Trophoblast cell (in vitro differentiated cells and primary cell): Measurements from ENCODE around the gene MAT2B.

Experiments used
- DNase-seq, 2 donors: peaks; one replicate each; pipeline ENCODE4 v3.0.0-alpha.2; 2016
- H2AFZ ChIP-seq: 2 replicates; pipeline ENCODE4 v1.6.1; 2013; ENCODE audit warnings: low read length, moderate library complexity, mild to moderate bottlenecking; ENCODE audit not compliant: insufficient read depth, poor library complexity
- H2AK5ac ChIP-seq: 2 replicates; pipeline ENCODE4 v1.6.1; 2013; ENCODE audit warnings: mild to moderate bottlenecking, low read length
- H2BK120ac ChIP-seq: 2 replicates; pipeline ENCODE4 v1.6.1; 2013; ENCODE audit warnings: low read length, mild to moderate bottlenecking, moderate library complexity; ENCODE audit not compliant: insufficient read depth, poor library complexity
- H2BK12ac ChIP-seq: 2 replicates; pipeline ENCODE4 v1.6.1; 2013; ENCODE audit warnings: mild to moderate bottlenecking, low read length, moderate library complexity
- H2BK5ac ChIP-seq: 2 replicates; pipeline ENCODE4 v1.6.1; 2013; ENCODE audit warnings: low read length, low read depth, moderate library complexity, mild to moderate bottlenecking; ENCODE audit not compliant: poor library complexity
- H3K14ac ChIP-seq: 2 replicates; pipeline ENCODE4 v1.6.1; 2013; ENCODE audit warnings: mild to moderate bottlenecking, low read length
- H3K18ac ChIP-seq: 2 replicates; pipeline ENCODE4 v1.6.1; 2013; ENCODE audit warnings: mild to moderate bottlenecking, low read length
- H3K23ac ChIP-seq: 2 replicates; pipeline ENCODE4 v1.6.1; 2013; ENCODE audit warnings: low read length
- H3K27ac ChIP-seq: 2 replicates; pipeline ENCODE4 v1.5.1; 2013; ENCODE audit warnings: low read depth, mild to moderate bottlenecking, inconsistent platforms, low read length, moderate library complexity
- H3K27me3 ChIP-seq: 2 replicates; pipeline ENCODE4 v1.6.1; 2013; ENCODE audit warnings: inconsistent platforms, mild to moderate bottlenecking, low read length, moderate library complexity; ENCODE audit not compliant: insufficient read depth
- H3K36me3 ChIP-seq, 2 experiments: 1 replicate in 1 of 2; 2 replicates in 1 of 2; pipeline ENCODE4 v1.6.1; 2013; ENCODE audit warnings: low read length in 2 of 2, mild to moderate bottlenecking in 2 of 2, moderate library complexity in 1 of 2; ENCODE audit not compliant: insufficient read depth in 2 of 2, control insufficient read depth in 1 of 2
- H3K4ac ChIP-seq: 2 replicates; pipeline ENCODE4 v1.6.1; 2013; ENCODE audit warnings: low read depth, mild to moderate bottlenecking, low read length, moderate library complexity
- H3K4me1 ChIP-seq, 2 experiments: 1 replicate in 1 of 2; 2 replicates in 1 of 2; pipeline ENCODE4 v1.6.1; 2013; ENCODE audit warnings: low read length in 2 of 2, mild to moderate bottlenecking in 2 of 2, moderate library complexity in 1 of 2; ENCODE audit not compliant: insufficient read depth in 2 of 2, control insufficient read depth in 1 of 2
- H3K4me2 ChIP-seq: 2 replicates; pipeline ENCODE4 v1.6.1; 2013; ENCODE audit warnings: inconsistent platforms, mild to moderate bottlenecking, low read length, moderate library complexity
- H3K4me3 ChIP-seq: 2 replicates; pipeline ENCODE4 v1.5.1; 2013; ENCODE audit warnings: mild to moderate bottlenecking, low read depth, low read length, inconsistent platforms
- H3K79me1 ChIP-seq: one replicate; pipeline ENCODE4 v1.6.1; 2013; ENCODE audit warnings: low read length
- H3K79me2 ChIP-seq: 2 replicates; pipeline ENCODE4 v1.6.1; 2013; ENCODE audit warnings: low read length, mild to moderate bottlenecking; ENCODE audit not compliant: control insufficient read depth, insufficient read depth, poor library complexity
- H3K9ac ChIP-seq: 2 replicates; pipeline ENCODE4 v1.6.1; 2013; ENCODE audit warnings: mild to moderate bottlenecking, low read length
- H3K9me3 ChIP-seq: 2 replicates; pipeline ENCODE4 v1.6.1; 2013; ENCODE audit warnings: low read depth, mild to moderate bottlenecking, control low read depth, inconsistent platforms, low read length; ENCODE audit not compliant: insufficient read depth
- H4K12ac ChIP-seq: 2 replicates; pipeline ENCODE4 v1.6.1; 2013; ENCODE audit warnings: low read depth, mild to moderate bottlenecking, low read length, moderate library complexity
- H4K8ac ChIP-seq: 2 replicates; pipeline ENCODE4 v1.6.1; 2013; ENCODE audit warnings: low read depth, mild to moderate bottlenecking, low read length, moderate library complexity
- H4K91ac ChIP-seq: one replicate; pipeline ENCODE4 v1.6.1; 2013; ENCODE audit warnings: low read depth, mild to moderate bottlenecking, low read length, moderate library complexity
- WGBS: extraction: QIAGEN DNeasy Blood & Tissue Kit; methylation state at CpG from one replicate; pipeline ENCODE4 v1.1.7; 2013; ENCODE audit warnings: missing lambda C conversion rate; ENCODE audit not compliant: insufficient read length, insufficient coverage; ENCODE audit errors: extremely low coverage; 5-methylcytosine and 5-hydroxymethylcytosine counted together

Gene MAT2B

DNA sequence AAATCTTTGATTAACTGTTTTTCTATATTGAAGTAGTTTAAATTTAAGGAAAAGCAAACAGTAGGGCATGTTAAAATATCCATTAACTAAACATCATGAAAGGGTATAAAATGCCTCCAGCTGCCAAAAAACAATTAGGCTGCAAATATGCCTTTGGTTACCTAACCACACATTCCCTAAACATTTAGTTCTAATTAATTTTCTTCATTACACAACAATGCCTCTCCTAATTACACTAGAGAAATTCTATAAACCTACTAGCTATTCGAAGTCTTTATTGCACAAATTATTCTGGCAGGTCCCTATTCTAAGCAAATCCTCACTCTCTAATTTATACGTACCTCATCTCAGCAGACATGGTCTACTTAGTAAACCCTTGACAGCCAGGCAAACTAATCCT is 37.4 kb downstream of the MAT2B start:
- Histone ChIP-seq H3K27me3 (no peaks in the 10 kb centered on the region), H2AFZ (no peak overlapping the region), H3K9me3 (no peaks in the 10 kb centered on the region), H3K9ac (no peak overlapping the region), H3K27ac (no peak overlapping the region), H2AK5ac (no peak overlapping the region), H3K14ac (no peak overlapping the region), H3K79me1 (no peaks in the 10 kb centered on the region), H3K4me1 (no peaks in the 10 kb centered on the region), H2BK120ac (no peak overlapping the region), H4K12ac (no peak overlapping the region), H3K4me2 (no peak overlapping the region), H4K8ac (no peak overlapping the region), H3K4me3 (no peak overlapping the region), H2BK5ac (no peak overlapping the region), H3K79me2 (no peaks in the 10 kb centered on the region), H3K23ac (no peak overlapping the region), H4K91ac (no peak overlapping the region), H2BK12ac (no peak overlapping the region), H3K4ac (no peak overlapping the region), H3K36me3 (no peaks in the 10 kb centered on the region), H3K18ac (no peak overlapping the region)
- DNase-seq = no peak
- no CpG with 5 or more reads among the region's 2 CpGs for WGBS

DNA sequence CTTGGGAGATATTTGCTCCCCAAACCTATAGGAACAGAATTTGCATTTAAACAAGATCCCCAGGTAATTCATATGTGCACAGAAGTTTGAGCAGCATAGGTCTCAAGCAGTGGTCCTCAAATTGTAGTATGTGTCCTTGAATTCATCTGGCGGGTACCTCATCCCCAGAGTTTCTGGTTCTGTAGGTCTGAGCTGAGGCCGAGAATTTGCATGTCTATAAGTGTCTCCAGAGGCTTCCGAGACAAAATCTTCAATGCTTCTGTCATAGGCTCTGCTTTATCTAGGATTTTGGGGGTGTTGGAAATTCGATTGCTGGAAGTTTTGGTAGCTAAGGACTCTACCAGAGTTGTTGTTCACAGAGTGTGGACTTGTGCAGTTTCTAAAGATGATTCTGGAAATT is 38.6 kb downstream of the MAT2B start:
- H3K4ac ChIP-seq = no peak overlapping the region
- no peak overlapping the region for H3K23ac ChIP-seq
- H3K79me2 ChIP-seq = no peaks in the 10 kb centered on the region
- no peak overlapping the region for H3K4me2 ChIP-seq
- H2AFZ ChIP-seq = no peak overlapping the region
- WGBS = no CpG with 5 or more reads among the region's 4 CpGs
- no peak overlapping the region for H2AK5ac ChIP-seq
- no peak overlapping the region for H4K91ac ChIP-seq
- no peak overlapping the region for H4K8ac ChIP-seq
- no peak overlapping the region for H3K27ac ChIP-seq
- no peak overlapping the region for H2BK5ac ChIP-seq
- no peak overlapping the region for H3K9ac ChIP-seq
- no peaks in the 10 kb centered on the region for H3K9me3 ChIP-seq
- no peaks in the 10 kb centered on the region for H3K4me1 ChIP-seq
- no peaks in the 10 kb centered on the region for H3K36me3 ChIP-seq
- H2BK12ac ChIP-seq = no peak overlapping the region
- H2BK120ac ChIP-seq = no peak overlapping the region
- H3K4me3 ChIP-seq = no peak overlapping the region
- H3K14ac ChIP-seq = no peak overlapping the region
- no peak overlapping the region for H4K12ac ChIP-seq
- no peaks in the 10 kb centered on the region for H3K27me3 ChIP-seq
- no peaks in the 10 kb centered on the region for H3K79me1 ChIP-seq
- DNase-seq = no peak
- no peak overlapping the region for H3K18ac ChIP-seq

GRCh38 chr5:163544836-163545235 is 39.4 kb downstream of the MAT2B start:
- Histone ChIP-seq H3K79me2 (no peaks in the 10 kb centered on the region), H3K4me2 (no peak overlapping the region), H3K14ac (no peak overlapping the region), H2BK120ac (no peak overlapping the region), H3K27me3 (no peaks in the 10 kb centered on the region), H3K36me3 (no peaks in the 10 kb centered on the region), H3K4me3 (no peak overlapping the region), H3K79me1 (no peaks in the 10 kb centered on the region), H3K27ac (no peak overlapping the region), H4K8ac (no peak overlapping the region), H2BK12ac (no peak overlapping the region), H4K91ac (no peak overlapping the region), H3K9me3 (no peaks in the 10 kb centered on the region), H2BK5ac (no peak overlapping the region), H4K12ac (no peak overlapping the region), H3K4ac (no peak overlapping the region), H2AK5ac (no peak overlapping the region), H3K23ac (no peak overlapping the region), H3K4me1 (no peaks in the 10 kb centered on the region), H2AFZ (no peak overlapping the region), H3K18ac (no peak overlapping the region), H3K9ac (no peak overlapping the region)
- no CpG with 5 or more reads among the region's 4 CpGs for WGBS
- DNase-seq = no peak

DNA sequence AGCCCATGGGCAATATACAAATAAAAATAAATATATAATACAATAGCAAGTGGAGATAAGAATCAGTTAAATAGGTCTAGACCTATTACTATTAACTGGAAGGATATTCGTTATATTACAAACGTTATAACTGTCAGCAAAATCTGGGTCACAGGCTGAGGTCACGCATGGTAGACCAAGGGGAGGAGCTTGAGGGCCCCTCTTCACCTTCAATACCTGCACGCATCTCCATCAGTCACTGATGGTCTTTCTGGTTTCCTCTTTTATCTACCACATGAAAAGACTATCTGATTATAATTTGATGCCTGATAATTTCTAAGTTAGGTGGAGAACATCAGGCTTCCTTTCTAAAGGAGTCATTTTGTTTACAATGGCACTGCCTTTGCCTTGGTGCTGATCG is 43.2 kb downstream of the MAT2B start:
- Histone ChIP-seq H2BK12ac (no peak overlapping the region), H3K79me2 (no peaks in the 10 kb centered on the region), H2AFZ (no peak overlapping the region), H3K4ac (no peak overlapping the region), H3K9ac (no peak overlapping the region), H3K4me3 (no peak overlapping the region), H2BK5ac (no peak overlapping the region), H3K4me2 (no peak overlapping the region), H3K23ac (no peak overlapping the region), H3K27me3 (no peaks in the 10 kb centered on the region), H2BK120ac (no peak overlapping the region), H4K12ac (no peak overlapping the region), H3K36me3 (no peaks in the 10 kb centered on the region), H2AK5ac (no peak overlapping the region), H3K79me1 (no peaks in the 10 kb centered on the region), H3K4me1 (no peaks in the 10 kb centered on the region), H4K91ac (no peak overlapping the region), H3K18ac (no peak overlapping the region), H4K8ac (no peak overlapping the region), H3K14ac (no peak overlapping the region), H3K27ac (no peak overlapping the region), H3K9me3 (no peaks in the 10 kb centered on the region)
- WGBS = no CpG with 5 or more reads among the region's 5 CpGs
- no peak for DNase-seq
